ENCODE results near the gene SPACA1. TPM values are rescaled to one million over a fixed set of nuclear protein-coding genes. Genes with fewer than 3 reads are reported as not detected.

SPACA1 gene
- total and polyA plus RNA-seq, 2 of the 8 experiments (the other 6 are each of a cell fraction or from before 2014, with no cell fraction given), result not detected

DNA sequence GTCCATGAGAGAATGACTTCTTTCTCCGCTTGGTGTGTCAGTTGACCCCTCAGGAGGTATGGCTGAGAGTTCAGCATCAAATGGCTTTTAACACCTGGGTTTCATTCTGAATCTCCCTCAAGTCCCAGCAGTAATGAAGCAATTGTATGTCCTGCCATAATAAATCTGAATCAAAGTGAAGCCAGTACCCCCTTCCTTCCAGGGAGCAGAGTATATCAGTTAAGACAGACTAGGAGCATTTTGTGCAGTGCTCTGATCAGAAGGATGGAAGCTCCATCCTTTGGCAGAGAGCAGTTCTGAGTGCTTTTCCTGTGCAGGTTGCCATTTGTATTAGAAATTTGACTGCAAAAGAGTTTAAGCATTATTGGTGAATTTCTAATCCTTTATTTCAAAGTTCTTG, 46.9 kb upstream of the SPACA1 start:
- no peak overlapping the region for H3K4me3 ChIP-seq (ENCODE audit: extremely low read depth in 1 of 4, insufficient read depth in 2 of 4, low read depth in 3 of 4, low read length in 4 of 4)
- H4K8ac ChIP-seq (ENCODE audit: extremely low read depth, insufficient read depth, low read length), result no peak overlapping the region
- H2AFZ ChIP-seq (ENCODE audit: low read length), result 0 out of 2 replicates have a peak overlapping the region, but pooled peaks have one; percentile 12
- FAIRE-seq (no peak), DNase-seq (ENCODE audit: low read depth in 1 of 2, low spot score in 2 of 2) (no peak)
- no peaks in the 10 kb centered on the region for H3K79me2 ChIP-seq (ENCODE audit: control insufficient read depth in 1 of 2, insufficient read depth in 2 of 2, low read length in 2 of 2)
- H3K4ac ChIP-seq (replicated peaks; ENCODE audit: insufficient read length, low read depth, low read length), result no peak overlapping the region
- no peak overlapping the region for H3K9ac ChIP-seq (replicated peaks in 1 of 4; ENCODE audit: extremely low read depth in 1 of 4, low read depth in 3 of 4, low read length in 3 of 4)
- H4K5ac ChIP-seq (ENCODE audit: insufficient read length, low read depth, low read length), result no peak overlapping the region
- no peaks in the 10 kb centered on the region for H3K79me1 ChIP-seq (ENCODE audit: low read depth, low read length)
- no peak overlapping the region for H3K23ac ChIP-seq (ENCODE audit: insufficient read length)
- no peak overlapping the region for H2BK120ac ChIP-seq (replicated peaks; ENCODE audit: low read depth, low read length)
- no peak overlapping the region for H4K91ac ChIP-seq (replicated peaks; ENCODE audit: insufficient read length, low read length)
- H3K18ac ChIP-seq (ENCODE audit: extremely low read depth, low read length), result no peak overlapping the region
- ChIA-PET CTCF (ENCODE audit: partially characterized antibody) (interaction anchor here (0.6 kb wide), 1 partner anchor 38 kb away, joined by 3 read pairs; no protein-coding TSS in a partner anchor), POLR2A (ENCODE audit: partially characterized antibody) (no interaction called here)
- H2AK5ac ChIP-seq (ENCODE audit: low read depth, low read length), result no peak overlapping the region
- no peak overlapping the region for H3K4me2 ChIP-seq (ENCODE audit: insufficient read depth in 1 of 2, low read depth in 2 of 2, low read length in 2 of 2)
- H3K56ac ChIP-seq (replicated peaks; ENCODE audit: insufficient read length, low read depth, low read length), result no peak overlapping the region
- H3K14ac ChIP-seq (ENCODE audit: insufficient read length), result no peak overlapping the region
- H2BK15ac ChIP-seq (ENCODE audit: low read length), result no peak overlapping the region
- H3K9me3 ChIP-seq (ENCODE audit: insufficient read depth in 2 of 2, low read depth in 1 of 2, low read length in 1 of 2), result no peaks in the 10 kb centered on the region
- no peak overlapping the region for H3K27ac ChIP-seq (ENCODE audit: low read depth, low read length)
- peaks cover 0 to 3% (median 0%) of the 10 kb centered on the region in 4 experiments; a peak in 2 of 7 replicates for H3K4me1 ChIP-seq (replicated peaks in 1 of 4; ENCODE audit: control insufficient read depth in 3 of 4, insufficient read depth in 4 of 4, low read length in 3 of 4)
- TF ChIP-seq SUZ12 (IDR thresholded peaks at IDR 0.05; ENCODE audit: low read length), result no peak
- TF ChIP-seq CHD1 (IDR thresholded peaks at IDR 0.05; ENCODE audit: low read depth, low read length), result no peak
- TF ChIP-seq HDAC2 (IDR thresholded peaks at IDR 0.05; ENCODE audit: borderline replicate concordance in 1 of 2, low read depth in 2 of 2, low read length in 2 of 2), result no peak
- H3K36me3 ChIP-seq (ENCODE audit: control insufficient read depth in 2 of 4, insufficient read depth in 4 of 4, low read length in 3 of 4), result no peaks in the 10 kb centered on the region
- H2BK5ac ChIP-seq (ENCODE audit: low read depth, low read length), result no peak overlapping the region
- 100% methylated on average over 1 of the region's 1 CpG; no CpG with 5 or more reads in 1 of the 2 experiments for WGBS, 2 experiments (ENCODE audit: extremely low coverage in 1 of 2, insufficient coverage in 1 of 2, insufficient read length in 1 of 2, insufficient replicate concordance in 2 of 2, low coverage in 1 of 2, low lambda C conversion rate in 2 of 2, missing lambda C conversion rate in 1 of 2)
- H3K27me3 ChIP-seq (replicated peaks in 1 of 4; ENCODE audit: control insufficient read depth in 3 of 4, extremely low read depth in 1 of 4, insufficient read depth in 3 of 4, low read length in 3 of 4), result no peaks in the 10 kb centered on the region
- H2BK20ac ChIP-seq (ENCODE audit: low read length), result no peak overlapping the region
- H3K23me2 ChIP-seq (ENCODE audit: low read depth, low read length), result no peaks in the 10 kb centered on the region
- no peaks in the 10 kb centered on the region for H4K20me1 ChIP-seq (replicated peaks in 1 of 2; ENCODE audit: control insufficient read depth in 1 of 2, insufficient read depth in 2 of 2, low read length in 2 of 2)
- H2BK12ac ChIP-seq (ENCODE audit: low read depth, low read length), result no peak overlapping the region

All from H1 (cell line).